ENCODE data around the gene TBC1D22A. TPM values are rescaled to one million over a fixed set of nuclear protein-coding genes. Genes with fewer than 3 reads are reported as not detected.

TBC1D22A gene
- total and polyA plus RNA-seq, 8 donors: 12.0 to 17.6 (median 15.3) TPM

GRCh38 chr22:47206666-47207218 is 444.3 kb downstream of the TBC1D22A start:
- WGBS, 2 donors: 87 to 92% methylated on average over 9 of the region's 9 CpGs
- no peaks in the 10 kb centered on the region for H3K9me3 ChIP-seq
- no peak for TF ChIP-seq CTCF (IDR thresholded peaks at IDR 0.05)
- H3K4me3 ChIP-seq: no peak overlapping the region
- no peaks in the 10 kb centered on the region for H3K27me3 ChIP-seq
- DNase-seq (no peak), ATAC-seq (no peak), FAIRE-seq (no peak)
- intact Hi-C loops (cut with DNase I): no loop called here
- H3K27ac ChIP-seq: no peak overlapping the region
- peaks cover 0 to 3% (median 0%) of the 10 kb centered on the region in 3 donors for H3K4me1 ChIP-seq
- H3K36me3 ChIP-seq: no peaks in the 10 kb centered on the region

- H3K36me3 ChIP-seq: no peaks in the 10 kb centered on the region
- H3K27me3 ChIP-seq: no peaks in the 10 kb centered on the region
- 90 to 93% methylated on average over 6 of the region's 6 CpGs for WGBS, 2 donors
- ATAC-seq (no peak), DNase-seq (no peak), FAIRE-seq (no peak)
- no peak overlapping the region for H3K4me3 ChIP-seq
- no peak overlapping the region for H3K27ac ChIP-seq
- no peaks in the 10 kb centered on the region for H3K9me3 ChIP-seq
- H3K4me1 ChIP-seq: no peaks in the 10 kb centered on the region
- intact Hi-C loops (cut with DNase I): no loop called here
- TF ChIP-seq CTCF (IDR thresholded peaks at IDR 0.05): no peak
Measured at GRCh38 chr22:47207387-47207786, 444.9 kb downstream of the TBC1D22A start.

GRCh38 chr22:47207846-47208554 is 445.6 kb downstream of the TBC1D22A start:
- no peak for TF ChIP-seq CTCF (IDR thresholded peaks at IDR 0.05)
- H3K4me1 ChIP-seq: no peaks in the 10 kb centered on the region
- 87 to 89% methylated on average over 12 of the region's 12 CpGs for WGBS, 2 donors
- intact Hi-C loops (cut with DNase I): no loop called here
- FAIRE-seq (no peak), DNase-seq (no peak), ATAC-seq (no peak)
- no peak overlapping the region for H3K27ac ChIP-seq
- H3K36me3 ChIP-seq: no peaks in the 10 kb centered on the region
- no peaks in the 10 kb centered on the region for H3K27me3 ChIP-seq
- no peak overlapping the region for H3K4me3 ChIP-seq
- no peaks in the 10 kb centered on the region for H3K9me3 ChIP-seq

GRCh38 chr22:47208630-47209029 is 446.2 kb downstream of the TBC1D22A start:
- Histone ChIP-seq H3K27ac (no peak overlapping the region), H3K36me3 (no peaks in the 10 kb centered on the region), H3K27me3 (no peaks in the 10 kb centered on the region), H3K9me3 (no peaks in the 10 kb centered on the region), H3K4me1 (no peaks in the 10 kb centered on the region), H3K4me3 (no peak overlapping the region)
- FAIRE-seq (no peak), DNase-seq (no peak), ATAC-seq (no peak)
- intact Hi-C loops (cut with DNase I): no loop called here
- 22 to 51% methylated on average over 14 of the region's 14 CpGs for WGBS, 2 donors
- no peak for TF ChIP-seq CTCF (IDR thresholded peaks at IDR 0.05)

- DNase-seq (no peak), FAIRE-seq (no peak), ATAC-seq (no peak)
- 55 to 73% methylated on average over 12 of the region's 12 CpGs for WGBS, 2 donors
- H3K27me3 ChIP-seq: no peaks in the 10 kb centered on the region
- TF ChIP-seq CTCF (IDR thresholded peaks at IDR 0.05): no peak
- no peaks in the 10 kb centered on the region for H3K4me1 ChIP-seq
- H3K36me3 ChIP-seq: no peaks in the 10 kb centered on the region
- no peak overlapping the region for H3K4me3 ChIP-seq
- H3K27ac ChIP-seq: no peak overlapping the region
- H3K9me3 ChIP-seq: no peaks in the 10 kb centered on the region
- intact Hi-C loops (cut with DNase I): no loop called here
Measured at GRCh38 chr22:47209040-47209514, 446.6 kb downstream of the TBC1D22A start.
